Upper lobe of left lung (tissue), 4 donors: ENCODE data around the gene PRR5L.

Experiments used
- POLR2A ChIP-seq, 4 donors: fragments of 450-650 bp; IDR thresholded peaks; one replicate each; pipeline ENCODE4 v1.5.1; 2016 to 2017; ENCODE audit warnings: antibody characterized with exemption in 4 of 4, mild to moderate bottlenecking in 2 of 4
- TF ChIP-seq, protein P1 (sequence below), 6 experiments: fragments of 450-650 bp in 4 of 6; fragments of 200-600 bp in 2 of 6; sonication (generic) in 2 of 6; IDR thresholded peaks; one replicate each; pipeline ENCODE4 v1.5.1; 2016 to 2019; ENCODE audit warnings: antibody characterized with exemption in 6 of 6

DNA sequence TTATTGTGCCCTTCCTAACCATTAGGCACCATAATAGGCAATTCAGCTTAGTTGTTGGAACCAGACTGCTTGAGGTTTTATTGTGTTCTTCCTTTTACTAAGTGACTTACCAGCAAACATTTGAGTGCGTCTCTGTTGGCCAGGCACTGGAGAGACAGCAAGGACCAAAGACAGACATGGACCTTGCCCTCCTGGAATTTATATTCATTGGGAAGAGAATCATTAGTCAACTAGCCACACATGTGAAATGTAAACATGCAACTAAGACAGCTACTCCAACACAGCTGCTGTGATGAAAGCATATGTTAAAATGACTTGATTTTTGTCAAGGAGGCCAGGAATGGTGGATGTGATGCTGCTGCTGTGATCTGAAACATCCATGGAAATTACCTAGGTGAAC lies 107.6 kb downstream of the PRR5L start:
- no peak for TF ChIP-seq POLR2A (IDR thresholded peaks at IDR 0.05)
- TF ChIP-seq, protein P1, sequence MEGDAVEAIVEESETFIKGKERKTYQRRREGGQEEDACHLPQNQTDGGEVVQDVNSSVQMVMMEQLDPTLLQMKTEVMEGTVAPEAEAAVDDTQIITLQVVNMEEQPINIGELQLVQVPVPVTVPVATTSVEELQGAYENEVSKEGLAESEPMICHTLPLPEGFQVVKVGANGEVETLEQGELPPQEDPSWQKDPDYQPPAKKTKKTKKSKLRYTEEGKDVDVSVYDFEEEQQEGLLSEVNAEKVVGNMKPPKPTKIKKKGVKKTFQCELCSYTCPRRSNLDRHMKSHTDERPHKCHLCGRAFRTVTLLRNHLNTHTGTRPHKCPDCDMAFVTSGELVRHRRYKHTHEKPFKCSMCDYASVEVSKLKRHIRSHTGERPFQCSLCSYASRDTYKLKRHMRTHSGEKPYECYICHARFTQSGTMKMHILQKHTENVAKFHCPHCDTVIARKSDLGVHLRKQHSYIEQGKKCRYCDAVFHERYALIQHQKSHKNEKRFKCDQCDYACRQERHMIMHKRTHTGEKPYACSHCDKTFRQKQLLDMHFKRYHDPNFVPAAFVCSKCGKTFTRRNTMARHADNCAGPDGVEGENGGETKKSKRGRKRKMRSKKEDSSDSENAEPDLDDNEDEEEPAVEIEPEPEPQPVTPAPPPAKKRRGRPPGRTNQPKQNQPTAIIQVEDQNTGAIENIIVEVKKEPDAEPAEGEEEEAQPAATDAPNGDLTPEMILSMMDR (IDR thresholded peaks at IDR 0.05), result no peak
